Endothelial cell of umbilical vein (primary cell): ENCODE results near the gene FHDC1. TPM values are rescaled to one million over a fixed set of nuclear protein-coding genes. Genes with fewer than 3 reads are reported as not detected.

Experiments
- BruUV-seq: library from RNA; stranded (reverse); fragments of 400-500 nt; replicated peaks from 2 replicates; lab custom pipeline; 2021; lab: Mats Ljungman, UMichigan
- CTCF ChIA-PET: fragments of 300-600, 350-600 bp; sonication (Branson Sonifier 250); formaldehyde crosslinking; loops from one replicate; lab custom pipeline; 2021; ENCODE audit warnings: antibody characterized with exemption, inconsistent platforms; lab: Charles Lee
- POLR2A ChIA-PET: fragments of 300-600, 350-600 bp; sonication (Branson Sonifier 250); formaldehyde crosslinking; loops from one replicate; lab custom pipeline; 2021; ENCODE audit warnings: antibody characterized with exemption, inconsistent platforms; lab: Charles Lee
- DNase-seq: peaks from one replicate; pipeline ENCODE4 v3.0.0-alpha.2; 2011; ENCODE audit warnings: low read depth, low spot score
- FAIRE-seq: peaks from 2 replicates; lab custom pipeline; 2011; peaks lifted over from hg19 to GRCh38; lab: Jason Lieb, UNC
- H2AFZ ChIP-seq: 2 replicates; pipeline ENCODE4 v1.6.0; 2012; ENCODE audit warnings: low read depth, low read length, control low read depth, inconsistent platforms
- H3K27ac ChIP-seq: 2 replicates; pipeline ENCODE4 v1.5.1; 2011; ENCODE audit warnings: low read depth, mild to moderate bottlenecking, control low read depth, low read length, moderate library complexity; ENCODE audit not compliant: insufficient read depth
- H3K27me3 ChIP-seq, 2 experiments: 2 replicates each; pipeline versions ENCODE4 v1.6.0 to v1.6.1; 2011; ENCODE audit warnings: low read length in 2 of 2, mixed read lengths in 1 of 2; ENCODE audit not compliant: control insufficient read depth in 2 of 2, insufficient read depth in 2 of 2
- H3K36me3 ChIP-seq, 2 experiments: 2 replicates in 1 of 2; 3 replicates in 1 of 2; pipeline ENCODE4 v1.5.1; 2011; ENCODE audit warnings: low read length in 2 of 2, mild to moderate bottlenecking in 1 of 2, moderate library complexity in 1 of 2; ENCODE audit not compliant: control insufficient read depth in 2 of 2, insufficient read depth in 2 of 2; ENCODE audit errors: extremely low read depth in 1 of 2
- H3K4me1 ChIP-seq: 3 replicates; pipeline ENCODE4 v1.5.1; 2011; ENCODE audit warnings: mild to moderate bottlenecking, low read length; ENCODE audit not compliant: control insufficient read depth, insufficient read depth; ENCODE audit errors: extremely low read depth
- H3K4me2 ChIP-seq: 2 replicates; pipeline ENCODE4 v1.6.1; 2011; ENCODE audit warnings: low read length, control low read depth, mixed read lengths; ENCODE audit not compliant: insufficient read depth
- H3K4me3 ChIP-seq, 3 experiments: fragments of 200-600 bp in 1 of 3; sonication (generic), shearing (Covaris generic) in 1 of 3; replicated peaks in 1 of 3; 2 replicates each; pipeline ENCODE4 v1.5.1; 2011 to 2016; ENCODE audit warnings: control low read depth in 3 of 3, low read length in 3 of 3, mild to moderate bottlenecking in 2 of 3, inconsistent platforms in 1 of 3, low read depth in 1 of 3, moderate library complexity in 1 of 3; ENCODE audit not compliant: insufficient read depth in 1 of 3
- H3K79me2 ChIP-seq: 2 replicates; pipeline ENCODE4 v1.6.0; 2012; ENCODE audit warnings: low read length, inconsistent platforms; ENCODE audit not compliant: control insufficient read depth, insufficient read depth
- H3K9ac ChIP-seq: replicated peaks from 2 replicates; pipeline ENCODE3; 2011; ENCODE audit warnings: low read length, control low read depth; ENCODE audit not compliant: insufficient read depth; ENCODE audit errors: extremely low read depth
- H3K9me1 ChIP-seq: replicated peaks from 3 replicates; pipeline ENCODE4 v1.6.0; 2011; ENCODE audit warnings: mild to moderate bottlenecking, low read length; ENCODE audit not compliant: control insufficient read depth, insufficient read depth; ENCODE audit errors: extremely low read depth
- H3K9me3 ChIP-seq: replicated peaks from 2 replicates; pipeline ENCODE4 v1.5.1; 2012; ENCODE audit warnings: low read length, inconsistent platforms; ENCODE audit not compliant: control insufficient read depth, insufficient read depth
- H4K20me1 ChIP-seq: replicated peaks from 2 replicates; pipeline ENCODE3; 2011; ENCODE audit warnings: mild to moderate bottlenecking, low read length; ENCODE audit not compliant: control insufficient read depth, insufficient read depth; ENCODE audit errors: extremely low read depth
- CTCF ChIP-seq, 2 donors: IDR thresholded peaks; 1 replicate in 1 of 2; 2 replicates in 1 of 2; pipeline ENCODE4 v1.5.1; 2011; ENCODE audit warnings: low read length in 2 of 2, mild to moderate bottlenecking in 2 of 2, moderate library complexity in 2 of 2, control low read depth in 1 of 2, inconsistent platforms in 1 of 2, low read depth in 1 of 2; ENCODE audit not compliant: insufficient read depth in 1 of 2; ENCODE audit errors: extremely low read depth in 1 of 2
- EZH2 ChIP-seq: IDR thresholded peaks from 2 replicates; pipeline ENCODE4 v1.6.1; 2012; ENCODE audit warnings: borderline replicate concordance, low read depth, mild to moderate bottlenecking, moderate library complexity, low read length, inconsistent platforms; ENCODE audit not compliant: severe bottlenecking
- FOS ChIP-seq: IDR thresholded peaks from 2 replicates; pipeline ENCODE4 v1.6.1; 2011; ENCODE audit warnings: mild to moderate bottlenecking, low read length, moderate library complexity, borderline replicate concordance; ENCODE audit not compliant: insufficient read depth
- GATA2 ChIP-seq: IDR thresholded peaks from 2 replicates; pipeline ENCODE4 v1.7.0; 2011; ENCODE audit warnings: low read depth, mild to moderate bottlenecking, moderate library complexity, mixed read lengths, low read length; ENCODE audit not compliant: insufficient read length, insufficient read depth
- JUN ChIP-seq: IDR thresholded peaks from 2 replicates; pipeline ENCODE4 v1.6.1; 2011; ENCODE audit warnings: borderline replicate concordance, low read depth; ENCODE audit not compliant: insufficient read length, insufficient read depth
- MYC ChIP-seq: IDR thresholded peaks from one replicate; pipeline ENCODE4 v1.6.1; 2011; ENCODE audit warnings: mild to moderate bottlenecking, low read depth, low read length
- POLR2A ChIP-seq: IDR thresholded peaks from 2 replicates; pipeline ENCODE4 v1.6.1; 2012; ENCODE audit warnings: low read depth, mild to moderate bottlenecking, control low read depth, low read length
- POLR2AphosphoS5 ChIP-seq: IDR thresholded peaks from 2 replicates; pipeline ENCODE4 v1.6.1; 2012; ENCODE audit warnings: low read depth, mild to moderate bottlenecking, control low read depth, low read length, moderate library complexity; ENCODE audit not compliant: insufficient read depth
- dilution Hi-C: fragments of 300-500 bp; cut with MboI; formaldehyde crosslinking; loops from one replicate; pipeline ENCODE4 v1.15.0; 2019; ENCODE audit warnings: low sequenced_read_pairs; ENCODE audit not compliant: extremely low pct_ligation_motif_present
- intact Hi-C: fragments of 100-400 bp; cut with micrococcal nuclease; formaldehyde crosslinking; loops from one replicate; pipeline ENCODE4 v1.10.0; 2022
- polyA plus RNA-seq, 4 experiments: library from polyadenylated mRNA; depleted of rRNA in 3 of 4; stranded (reverse) in 3 of 4; unstranded in 1 of 4; fragments of >200 nt; gene quantifications; 2 replicates each; pipeline versions ENCODE4 v1.2.1 to v1.2.3, GENCODE V29; 2011 to 2012; ENCODE audit warnings: missing spikeins in 1 of 4
- total RNA-seq: library from RNA; stranded (reverse); gene quantifications from 2 replicates; pipeline ENCODE4 v1.2.3, GENCODE V29; 2021
- TF ChIP-seq, protein P1 (sequence below): IDR thresholded peaks from 2 replicates; pipeline ENCODE4 v1.6.1; 2011; ENCODE audit not compliant: insufficient read depth, insufficient read length

FHDC1 gene
- total and polyA plus RNA-seq, 2 donors (not counting 3 experiments of a cell fraction or from before 2014, with no cell fraction given), result 0.03 to 0.18 TPM

DNA sequence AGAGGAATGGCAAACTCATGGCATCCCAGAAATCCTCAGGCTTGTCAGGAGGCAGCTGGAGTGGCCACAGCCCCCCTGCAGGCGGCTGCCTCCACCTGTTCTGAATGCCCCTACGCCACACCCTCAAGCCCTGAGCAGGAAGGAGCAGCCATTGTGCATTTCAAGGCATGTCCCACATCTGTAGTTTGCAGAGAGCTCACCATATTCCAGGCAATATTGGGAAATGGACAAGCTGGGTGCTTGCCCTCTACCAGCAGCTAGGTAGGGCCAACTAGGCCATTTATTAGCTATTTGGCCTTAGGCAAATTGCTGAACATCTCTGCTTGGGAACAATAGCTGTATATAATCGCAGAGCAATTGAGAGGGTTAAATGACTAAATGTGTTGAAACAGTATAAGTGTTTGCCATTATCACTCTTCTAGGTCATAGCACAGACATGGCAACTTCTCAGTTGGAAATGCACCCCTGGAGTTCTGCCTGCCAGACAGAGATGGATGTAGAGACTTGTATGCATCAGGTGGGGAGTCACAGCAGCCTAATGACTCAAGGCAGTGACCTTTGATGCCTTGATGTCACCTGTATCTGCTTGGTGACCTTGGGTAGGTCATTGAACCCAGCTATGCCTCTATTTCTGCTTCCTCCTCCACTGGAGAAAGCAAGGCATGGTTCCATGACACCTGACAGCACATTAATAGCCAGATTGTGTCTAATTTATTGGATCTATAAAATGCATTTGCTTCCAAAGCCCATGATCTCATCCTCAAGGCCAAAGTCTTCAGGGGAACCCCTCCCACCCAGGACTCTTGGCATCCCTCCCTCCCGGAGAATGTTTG is 52.8 kb downstream of the FHDC1 start:
- BruUV-seq, result no TSS peak
- Histone ChIP-seq H3K9me1 (peaks cover 3% of the 10 kb centered on the region), H3K4me2 (no peak overlapping the region), H3K9me3 (no peaks in the 10 kb centered on the region), H3K27ac (no peak overlapping the region), H4K20me1 (no peaks in the 10 kb centered on the region), H2AFZ (no peak overlapping the region), H3K4me3 (no peak overlapping the region), H3K27me3 (no peaks in the 10 kb centered on the region), H3K36me3 (no peaks in the 10 kb centered on the region), H3K79me2 (no peaks in the 10 kb centered on the region), H3K4me1 (no peaks in the 10 kb centered on the region), H3K9ac (no peak overlapping the region)
- POLR2A ChIA-PET, result no interaction called here
- CTCF ChIA-PET, result no interaction called here
- dilution Hi-C loops (no loop called here), intact Hi-C loops (no loop called here)
- TF ChIP-seq FOS (no peak), POLR2AphosphoS5 (no peak), CTCF (IDR thresholded peaks at IDR 0.05; ENCODE audit: extremely low read depth in 1 of 2, insufficient read depth in 1 of 2, low read depth in 1 of 2, low read length in 2 of 2) (no peak), POLR2A (no peak), JUN (no peak), GATA2 (no peak), EZH2 (no peak), MYC (no peak)
- TF ChIP-seq, protein P1, sequence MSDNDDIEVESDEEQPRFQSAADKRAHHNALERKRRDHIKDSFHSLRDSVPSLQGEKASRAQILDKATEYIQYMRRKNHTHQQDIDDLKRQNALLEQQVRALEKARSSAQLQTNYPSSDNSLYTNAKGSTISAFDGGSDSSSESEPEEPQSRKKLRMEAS, result no peak
- FAIRE-seq (no peak), DNase-seq (no peak)
